ENCODE measurements around the gene MYH16. TPM values are rescaled to one million over a fixed set of nuclear protein-coding genes. Genes with fewer than 3 reads are reported as not detected.
"Not testable (repeated sequence)": the region's sequence is repeated elsewhere in the genome, so short reads cannot be mapped to it uniquely, and the experiment has no call there.

Gene MYH16
- total RNA-seq, 1 experiment from 2014 or later: not detected

DNA sequence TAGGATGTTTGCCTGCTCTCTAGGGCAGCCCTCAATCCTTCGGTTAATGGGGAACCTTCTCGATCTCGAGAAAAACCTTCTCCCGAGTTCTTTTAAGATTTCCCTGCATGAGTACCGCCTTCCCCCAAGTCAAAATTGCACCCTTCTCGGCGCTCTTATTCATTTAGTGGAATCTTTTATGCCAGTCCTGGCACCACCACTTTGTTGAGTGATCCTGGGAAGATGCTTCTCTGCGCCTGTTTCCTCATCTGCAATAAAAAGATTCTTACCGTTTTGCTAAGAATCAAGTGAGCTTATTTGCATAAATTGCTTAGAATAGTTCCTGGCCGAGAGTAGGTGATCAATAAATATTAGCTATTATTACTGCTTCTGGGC is 53.8 kb downstream of the MYH16 start:
- Histone ChIP-seq H3K27me3 (ENCODE audit: control insufficient read depth, insufficient read depth, low read length) (no peaks in the 10 kb centered on the region), H3K36me3 (replicated peaks; ENCODE audit: control insufficient read depth, insufficient read depth, low read length) (no peaks in the 10 kb centered on the region), H3K4me3 (ENCODE audit: insufficient read depth, low read depth, low read length) (peak overlapping the region; percentile 92)
- no peak for DNase-seq

DNA sequence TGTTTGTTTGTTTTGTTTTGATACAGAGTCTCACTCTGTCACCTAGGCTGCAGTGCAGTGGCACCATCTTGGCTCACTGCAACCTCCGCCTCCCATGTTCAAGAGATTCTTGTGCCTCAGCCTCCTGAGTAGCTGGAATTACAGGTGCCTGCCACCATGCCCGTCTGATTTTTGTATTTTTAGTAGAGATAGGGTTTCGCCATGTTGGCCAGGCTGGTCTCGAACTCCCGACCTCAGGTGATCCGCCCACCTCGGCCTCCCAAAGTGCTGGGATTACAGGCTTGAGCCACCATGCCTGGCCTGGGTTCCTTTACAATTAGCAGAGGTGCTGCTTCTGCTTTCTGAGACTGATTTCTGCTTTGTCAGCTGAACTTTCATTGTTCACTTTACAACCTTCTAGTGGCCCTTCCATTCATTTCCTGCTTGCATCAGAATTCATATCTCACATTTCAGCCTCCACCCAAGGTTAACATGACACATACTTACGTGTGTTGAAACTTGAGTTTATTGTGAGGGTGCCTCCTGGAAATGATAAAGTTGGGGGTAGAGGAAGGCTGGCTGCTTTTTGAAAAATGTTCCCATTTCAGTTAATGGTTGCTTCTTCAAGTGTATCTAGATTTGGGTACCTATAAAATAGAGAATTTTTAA is 57.8 kb downstream of the MYH16 start:
- not testable (repeated sequence) for H3K4me3 ChIP-seq (ENCODE audit: insufficient read depth, low read depth, low read length); DNase-seq

DNA sequence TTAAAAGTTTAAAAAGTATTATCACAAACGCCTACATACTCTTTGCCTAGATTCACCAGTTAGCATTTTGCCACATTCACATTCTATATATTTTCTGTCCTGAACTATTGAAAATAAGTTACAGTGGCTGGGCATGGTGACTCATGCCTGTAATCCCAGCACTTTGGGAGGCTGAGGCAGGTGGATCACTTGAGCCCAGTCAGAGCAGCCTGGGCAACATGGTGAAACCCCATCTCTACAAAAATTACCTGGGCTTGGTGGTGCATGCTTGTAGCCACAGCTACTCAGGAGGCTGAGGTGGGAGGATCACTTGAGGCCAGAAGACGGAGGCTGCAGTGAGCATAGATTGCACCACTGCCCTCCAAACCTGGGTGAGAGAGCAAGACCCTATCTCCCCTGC is 58.4 kb downstream of the MYH16 start:
- Histone ChIP-seq H3K36me3 (replicated peaks; ENCODE audit: control insufficient read depth, insufficient read depth, low read length) (peaks cover 3% of the 10 kb centered on the region), H3K27me3 (ENCODE audit: control insufficient read depth, insufficient read depth, low read length) (no peaks in the 10 kb centered on the region), H3K4me3 (ENCODE audit: insufficient read depth, low read depth, low read length) (no peak overlapping the region)
- no peak for DNase-seq

More for the DNA sequence above, 57.8 kb downstream of the MYH16 start:
- not testable (repeated sequence) for H3K36me3 ChIP-seq (replicated peaks; ENCODE audit: control insufficient read depth, insufficient read depth, low read length); H3K27me3 ChIP-seq (ENCODE audit: control insufficient read depth, insufficient read depth, low read length)

DNA sequence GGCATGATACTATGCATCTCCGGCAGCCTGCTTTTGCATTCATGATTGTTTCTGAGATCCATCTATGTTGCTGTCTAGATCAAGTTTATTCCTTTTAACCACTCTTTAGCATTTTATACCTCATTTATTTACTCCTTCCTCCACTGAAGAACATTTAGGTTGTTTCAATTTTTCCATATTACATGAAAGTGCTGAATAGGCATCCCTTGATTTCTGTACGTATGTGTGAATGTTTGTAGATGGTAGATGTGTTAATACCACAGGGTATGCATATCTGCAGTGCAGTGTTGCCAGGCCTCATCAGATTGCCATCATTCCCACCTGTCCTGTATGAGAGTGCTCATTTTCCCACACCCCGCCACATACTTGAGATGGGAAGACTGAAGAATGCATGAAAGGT is 67.0 kb downstream of the MYH16 start:
- Histone ChIP-seq H3K27me3 (ENCODE audit: control insufficient read depth, insufficient read depth, low read length) (no peaks in the 10 kb centered on the region), H3K36me3 (replicated peaks; ENCODE audit: control insufficient read depth, insufficient read depth, low read length) (peaks cover 8% of the 10 kb centered on the region), H3K4me3 (ENCODE audit: insufficient read depth, low read depth, low read length) (no peak overlapping the region)
- DNase-seq: no peak

DNA sequence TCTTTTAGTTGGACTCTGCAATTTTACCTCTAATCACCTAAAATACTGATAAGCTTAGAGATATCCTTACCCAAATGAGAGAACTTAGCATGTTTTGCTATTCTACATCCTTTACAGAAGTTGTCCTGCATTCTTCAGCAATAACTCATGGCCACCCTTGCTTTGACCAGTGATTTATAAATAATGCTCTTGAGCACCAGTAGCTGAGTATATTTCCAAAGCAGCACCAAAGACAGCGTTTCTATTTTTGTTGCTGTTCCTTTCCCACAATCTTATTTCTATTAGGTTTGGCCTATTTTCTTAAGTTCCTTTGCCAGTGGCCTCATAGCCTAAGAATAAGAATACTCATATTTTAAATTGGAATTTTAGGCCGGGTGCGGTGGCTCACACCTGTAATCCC is 68.0 kb downstream of the MYH16 start:
- Histone ChIP-seq H3K27me3 (ENCODE audit: control insufficient read depth, insufficient read depth, low read length) (no peaks in the 10 kb centered on the region), H3K36me3 (replicated peaks; ENCODE audit: control insufficient read depth, insufficient read depth, low read length) (peaks cover 8% of the 10 kb centered on the region), H3K4me3 (ENCODE audit: insufficient read depth, low read depth, low read length) (no peak overlapping the region)
- no peak for DNase-seq

DNA sequence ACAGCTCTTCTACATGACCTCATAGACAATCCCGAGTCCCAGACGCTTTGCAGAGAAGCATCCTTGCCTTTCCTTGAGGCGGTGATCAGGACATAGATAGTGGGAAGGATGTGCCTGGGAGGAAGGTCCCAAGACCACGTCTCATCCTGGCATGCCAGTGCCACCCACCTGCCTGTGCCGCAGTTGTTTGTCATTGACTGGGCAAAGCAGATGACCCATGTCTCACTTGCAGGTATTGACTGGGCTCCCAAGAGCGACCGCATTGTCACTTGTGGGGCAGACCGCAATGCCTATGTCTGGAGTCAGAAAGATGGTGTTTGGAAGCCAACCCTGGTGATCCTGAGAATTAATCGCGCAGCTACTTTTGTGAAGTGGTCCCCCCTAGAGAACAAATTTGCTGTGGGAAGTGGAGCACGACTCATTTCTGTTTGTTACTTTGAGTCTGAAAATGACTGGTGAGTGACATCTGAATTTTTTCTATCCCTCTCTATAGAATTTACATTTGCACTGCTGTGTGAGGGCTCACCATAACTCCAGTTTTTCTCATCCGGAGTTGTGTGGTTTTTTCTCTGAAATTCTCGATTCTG is 71.5 kb downstream of the MYH16 start:
- Histone ChIP-seq H3K27me3 (ENCODE audit: control insufficient read depth, insufficient read depth, low read length) (no peaks in the 10 kb centered on the region), H3K36me3 (replicated peaks; ENCODE audit: control insufficient read depth, insufficient read depth, low read length) (peaks cover 11% of the 10 kb centered on the region), H3K4me3 (ENCODE audit: insufficient read depth, low read depth, low read length) (no peak overlapping the region)
- DNase-seq: no peak

DNA sequence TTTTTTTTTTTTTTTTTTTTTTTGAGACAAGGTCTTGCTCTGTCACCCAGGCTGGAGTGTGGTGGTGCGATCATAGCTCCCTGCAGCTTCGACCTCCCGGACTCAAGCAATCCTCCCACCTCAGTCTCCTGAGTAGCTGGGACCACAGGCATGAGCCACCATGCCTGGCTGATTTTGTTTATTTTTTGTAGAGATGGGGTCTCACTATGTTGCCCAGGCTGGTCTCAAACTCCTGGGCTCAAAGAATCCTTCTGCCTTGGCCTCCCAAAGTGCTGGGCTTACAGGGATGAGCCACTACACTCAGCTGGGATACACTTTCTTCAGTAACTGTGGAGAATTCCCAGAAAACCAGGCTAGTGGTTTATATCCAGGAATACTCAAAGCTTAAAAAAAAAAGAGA is 78.0 kb downstream of the MYH16 start:
- H3K4me3 ChIP-seq (ENCODE audit: insufficient read depth, low read depth, low read length); H3K36me3 ChIP-seq (replicated peaks; ENCODE audit: control insufficient read depth, insufficient read depth, low read length); H3K27me3 ChIP-seq (ENCODE audit: control insufficient read depth, insufficient read depth, low read length); DNase-seq: not testable (repeated sequence)

DNA sequence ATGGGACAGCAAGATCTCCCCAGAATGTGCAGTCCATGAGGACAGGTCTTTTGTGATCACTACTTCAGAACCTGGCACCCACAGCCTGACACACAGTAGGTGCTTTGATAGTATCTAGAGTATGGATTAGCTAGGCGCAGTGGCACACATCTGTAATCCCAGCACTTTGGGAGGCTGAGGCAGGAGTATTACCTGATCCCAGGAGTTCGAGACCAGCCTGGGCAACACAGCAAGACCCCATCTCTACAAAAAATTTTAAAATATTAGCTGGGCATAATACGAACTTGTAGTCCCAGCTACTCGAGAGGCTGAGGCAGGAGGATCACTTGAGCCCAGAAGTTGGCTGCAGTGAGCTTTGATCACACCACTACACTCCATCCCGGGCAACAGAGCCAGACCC is 79.6 kb downstream of the MYH16 start:
- DNase-seq: no peak
- Histone ChIP-seq H3K4me3 (ENCODE audit: insufficient read depth, low read depth, low read length) (no peak overlapping the region), H3K36me3 (replicated peaks; ENCODE audit: control insufficient read depth, insufficient read depth, low read length) (peaks cover 6% of the 10 kb centered on the region), H3K27me3 (ENCODE audit: control insufficient read depth, insufficient read depth, low read length) (no peaks in the 10 kb centered on the region)

DNA sequence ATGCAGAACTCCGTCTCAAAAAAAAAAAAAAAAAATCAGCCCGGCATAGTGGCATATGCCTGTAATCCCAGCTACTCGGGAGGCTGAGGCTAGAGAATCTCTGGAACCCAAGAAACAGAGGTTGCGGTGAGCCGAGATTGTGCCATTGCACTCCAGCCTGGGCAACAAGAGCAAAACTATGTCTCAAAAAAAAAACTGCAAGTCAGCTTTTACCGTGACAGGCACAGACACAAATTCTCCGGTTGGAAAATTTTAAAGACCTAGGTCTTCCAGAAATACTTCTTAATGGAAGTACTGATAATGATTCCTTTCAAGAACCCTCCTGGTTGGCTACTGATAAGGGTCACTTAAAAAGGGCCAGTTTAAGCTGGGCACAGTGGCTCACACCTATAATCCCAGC is 82.5 kb downstream of the MYH16 start:
- H3K27me3 ChIP-seq (ENCODE audit: control insufficient read depth, insufficient read depth, low read length): no peaks in the 10 kb centered on the region
- no peak for DNase-seq
- H3K36me3 ChIP-seq (replicated peaks; ENCODE audit: control insufficient read depth, insufficient read depth, low read length): peaks cover 14% of the 10 kb centered on the region
- no peak overlapping the region for H3K4me3 ChIP-seq (ENCODE audit: insufficient read depth, low read depth, low read length)

DNA sequence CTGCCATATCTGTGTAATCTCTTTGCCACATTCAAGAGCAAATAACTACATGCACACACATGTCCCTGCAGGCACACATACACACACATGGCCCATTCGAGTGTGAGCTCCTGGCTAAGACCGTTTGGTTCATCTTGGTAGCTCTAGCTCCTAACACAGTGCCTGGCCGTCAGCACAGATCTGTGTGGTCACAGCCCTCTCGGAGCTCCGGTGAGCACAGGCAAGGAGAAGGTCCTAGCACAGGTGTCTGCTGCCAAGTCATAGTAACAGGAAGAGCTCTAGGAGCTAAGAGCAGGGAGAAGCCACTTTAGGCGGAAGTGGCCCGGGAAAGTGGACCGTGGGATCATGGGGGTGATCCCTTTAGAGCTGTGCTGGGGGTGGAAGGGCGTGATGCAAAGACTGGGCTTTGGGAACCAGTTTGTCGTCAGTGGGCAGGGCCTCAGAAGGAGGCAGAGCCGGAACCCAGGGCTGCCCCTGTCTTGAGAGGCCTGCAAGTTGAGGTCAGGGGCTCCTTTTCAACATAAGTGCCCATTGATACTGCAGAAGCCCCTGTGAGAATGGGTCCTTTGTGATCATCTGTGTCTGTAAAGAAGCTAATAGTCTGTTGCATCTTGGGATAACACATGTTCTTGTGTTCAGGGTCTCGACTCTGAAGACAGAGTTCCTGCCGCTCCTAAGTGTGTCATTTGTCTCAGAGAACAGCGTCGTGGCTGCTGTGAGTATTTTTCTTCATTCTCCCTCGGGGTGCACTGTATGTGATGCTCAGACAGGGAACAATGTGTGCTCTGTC is 85.3 kb downstream of the MYH16 start:
- H3K4me3 ChIP-seq (ENCODE audit: insufficient read depth, low read depth, low read length): no peak overlapping the region
- no peaks in the 10 kb centered on the region for H3K27me3 ChIP-seq (ENCODE audit: control insufficient read depth, insufficient read depth, low read length)
- no peak for DNase-seq
- peaks cover 14% of the 10 kb centered on the region for H3K36me3 ChIP-seq (replicated peaks; ENCODE audit: control insufficient read depth, insufficient read depth, low read length)

DNA sequence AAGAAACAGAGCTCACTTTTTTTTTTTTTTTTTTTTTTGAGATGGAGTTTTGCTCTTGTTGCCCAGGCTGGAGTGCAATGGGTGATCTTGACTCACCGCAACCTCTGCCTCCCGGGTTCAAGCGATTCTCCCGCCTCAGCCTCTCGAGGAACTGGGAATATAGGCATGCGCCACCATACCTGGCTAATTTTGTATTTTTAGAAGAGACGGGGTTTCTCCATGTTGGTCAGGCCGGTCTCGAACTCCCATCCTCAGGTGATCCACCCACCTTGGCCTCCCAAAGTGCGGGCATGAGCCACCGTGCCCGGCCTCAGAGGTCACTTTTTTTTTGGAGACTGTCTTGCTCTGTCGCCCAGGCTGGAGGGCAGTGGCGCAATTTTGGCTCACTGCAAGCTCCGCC is 85.9 kb downstream of the MYH16 start:
- H3K36me3 ChIP-seq (replicated peaks; ENCODE audit: control insufficient read depth, insufficient read depth, low read length): peaks cover 15% of the 10 kb centered on the region
- H3K4me3 ChIP-seq (ENCODE audit: insufficient read depth, low read depth, low read length); DNase-seq; H3K27me3 ChIP-seq (ENCODE audit: control insufficient read depth, insufficient read depth, low read length): not testable (repeated sequence)

DNA sequence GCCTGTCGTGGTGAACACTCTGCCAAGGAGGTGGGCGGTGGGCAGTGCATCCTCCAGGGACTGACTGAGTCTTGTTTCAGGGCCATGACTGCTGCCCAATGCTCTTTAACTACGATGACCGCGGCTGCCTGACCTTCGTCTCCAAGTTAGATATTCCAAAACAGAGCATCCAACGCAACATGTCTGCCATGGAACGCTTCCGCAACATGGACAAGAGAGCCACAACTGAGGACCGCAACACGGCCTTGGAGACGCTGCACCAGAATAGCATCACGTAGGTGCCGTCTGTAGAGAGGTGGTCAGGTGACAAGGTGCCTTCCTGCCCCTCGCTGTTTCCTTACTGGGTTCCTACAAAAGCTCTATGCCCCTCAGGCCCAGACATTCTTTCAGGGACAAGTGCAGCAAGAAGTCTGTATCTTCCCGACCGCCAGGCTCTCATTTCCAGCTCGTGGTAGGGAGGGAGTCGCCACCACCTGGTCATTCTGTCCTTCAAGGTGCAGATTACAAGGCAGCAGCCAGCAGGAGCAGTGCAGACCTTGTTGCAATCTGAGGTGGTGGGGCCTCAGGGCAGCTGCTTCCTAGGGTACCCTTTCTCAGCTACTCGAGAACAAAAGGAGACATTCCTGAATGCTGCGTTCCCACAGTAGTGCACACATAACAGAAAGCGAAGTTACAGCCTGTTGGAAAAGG is 87.0 kb downstream of the MYH16 start:
- H3K27me3 ChIP-seq (ENCODE audit: control insufficient read depth, insufficient read depth, low read length): no peaks in the 10 kb centered on the region
- H3K4me3 ChIP-seq (ENCODE audit: insufficient read depth, low read depth, low read length): no peak overlapping the region
- DNase-seq: peak; percentile 73
- H3K36me3 ChIP-seq (replicated peaks; ENCODE audit: control insufficient read depth, insufficient read depth, low read length): peaks cover 15% of the 10 kb centered on the region

Measured in H7 (cell line).